H9 (cell line): ENCODE data around the gene HNMT. TPM values are rescaled to one million over a fixed set of nuclear protein-coding genes. Genes with fewer than 3 reads are reported as not detected.

Experiments used
- DNase-seq: peaks from one replicate; pipeline ENCODE4 v3.0.0-alpha.2; 2017
- H2AFZ ChIP-seq: one replicate; pipeline ENCODE4 v1.6.1; 2013; ENCODE audit warnings: mild to moderate bottlenecking, low read length, control low read depth, moderate library complexity
- H2AK5ac ChIP-seq: 2 replicates; pipeline ENCODE4 v1.6.1; 2013; ENCODE audit warnings: low read length, control low read depth, mixed read lengths; ENCODE audit not compliant: insufficient read length
- H2BK120ac ChIP-seq: one replicate; pipeline ENCODE4 v1.6.1; 2013; ENCODE audit warnings: low read depth, mild to moderate bottlenecking, low read length, control low read depth, inconsistent platforms; ENCODE audit not compliant: poor library complexity, severe bottlenecking
- H2BK12ac ChIP-seq: 2 replicates; pipeline ENCODE4 v1.6.1; 2013; ENCODE audit warnings: low read length, control low read depth, mixed read lengths, low read depth; ENCODE audit not compliant: insufficient read length
- H2BK15ac ChIP-seq: 2 replicates; pipeline ENCODE4 v1.6.1; 2013; ENCODE audit warnings: low read depth, low read length, control low read depth
- H2BK20ac ChIP-seq: one replicate; pipeline ENCODE4 v1.6.1; 2013; ENCODE audit warnings: low read depth, mild to moderate bottlenecking, low read length, control low read depth, inconsistent platforms; ENCODE audit not compliant: poor library complexity, severe bottlenecking
- H2BK5ac ChIP-seq: 2 replicates; pipeline ENCODE4 v1.6.1; 2013; ENCODE audit warnings: low read length, control low read depth, mixed read lengths; ENCODE audit not compliant: insufficient read length
- H3K14ac ChIP-seq: 2 replicates; pipeline ENCODE4 v1.6.1; 2013; ENCODE audit warnings: low read length, control low read depth; ENCODE audit not compliant: insufficient read depth
- H3K18ac ChIP-seq: 2 replicates; pipeline ENCODE4 v1.6.1; 2013; ENCODE audit warnings: low read depth, mild to moderate bottlenecking, mixed read lengths, low read length, control low read depth; ENCODE audit not compliant: insufficient read length
- H3K23ac ChIP-seq: 2 replicates; pipeline ENCODE4 v1.6.1; 2013; ENCODE audit warnings: low read length, control low read depth, mixed read lengths, low read depth; ENCODE audit not compliant: insufficient read length
- H3K23me2 ChIP-seq: 2 replicates; pipeline ENCODE4 v1.6.1; 2013; ENCODE audit warnings: low read depth, mild to moderate bottlenecking, mixed read lengths, low read length, control low read depth; ENCODE audit not compliant: insufficient read length, poor library complexity, severe bottlenecking
- H3K27ac ChIP-seq: 2 replicates; pipeline ENCODE4 v1.5.1; 2013; ENCODE audit warnings: low read length, control low read depth, mixed read lengths, low read depth; ENCODE audit not compliant: insufficient read length
- H3K27me3 ChIP-seq: 2 replicates; pipeline ENCODE4 v1.6.1; 2013; ENCODE audit warnings: low read length, control low read depth, inconsistent platforms; ENCODE audit not compliant: insufficient read depth
- H3K4ac ChIP-seq: 2 replicates; pipeline ENCODE4 v1.6.1; 2013; ENCODE audit warnings: low read depth, mild to moderate bottlenecking, control low read depth, inconsistent platforms, low read length, moderate library complexity
- H3K4me1 ChIP-seq: 2 replicates; pipeline ENCODE4 v1.6.1; 2013; ENCODE audit warnings: low read length, control low read depth, inconsistent platforms; ENCODE audit not compliant: insufficient read depth
- H3K4me2 ChIP-seq: 2 replicates; pipeline ENCODE4 v1.6.1; 2013; ENCODE audit warnings: low read length, control low read depth, mixed read lengths; ENCODE audit not compliant: insufficient read length, insufficient read depth
- H3K56ac ChIP-seq: 2 replicates; pipeline ENCODE4 v1.6.1; 2013; ENCODE audit warnings: low read depth, mild to moderate bottlenecking, mixed read lengths, low read length, control low read depth; ENCODE audit not compliant: insufficient read length
- H3K79me1 ChIP-seq: 2 replicates; pipeline ENCODE4 v1.6.1; 2013; ENCODE audit warnings: low read depth, mild to moderate bottlenecking, moderate library complexity, low read length, control low read depth, inconsistent platforms; ENCODE audit not compliant: insufficient read depth, poor library complexity, severe bottlenecking
- H3K79me2 ChIP-seq: 2 replicates; pipeline ENCODE4 v1.6.1; 2013; ENCODE audit warnings: low read length, control low read depth, inconsistent platforms; ENCODE audit not compliant: insufficient read depth
- H3K9ac ChIP-seq: 2 replicates; pipeline ENCODE4 v1.6.1; 2013; ENCODE audit warnings: low read length, control low read depth, mixed read lengths; ENCODE audit not compliant: insufficient read length; ENCODE audit errors: extremely low read depth
- H3K9me3 ChIP-seq: one replicate; pipeline ENCODE4 v1.6.1; 2013; ENCODE audit warnings: low read depth, low read length, inconsistent platforms; ENCODE audit not compliant: control insufficient read depth
- H3T11ph ChIP-seq: one replicate; pipeline ENCODE4 v1.6.1; 2013; ENCODE audit warnings: mild to moderate bottlenecking, low read length, control low read depth, inconsistent platforms
- H4K20me1 ChIP-seq: one replicate; pipeline ENCODE4 v1.6.1; 2013; ENCODE audit not compliant: control insufficient read depth, insufficient read length, insufficient read depth
- H4K5ac ChIP-seq: 2 replicates; pipeline ENCODE4 v1.6.1; 2013; ENCODE audit warnings: low read depth, mild to moderate bottlenecking, mixed read lengths, low read length, control low read depth; ENCODE audit not compliant: insufficient read length
- H4K8ac ChIP-seq: replicated peaks from 2 replicates; pipeline ENCODE4 v1.6.1; 2013; ENCODE audit warnings: low read length, control low read depth, mixed read lengths, low read depth; ENCODE audit not compliant: insufficient read length
- H4K91ac ChIP-seq: 2 replicates; pipeline ENCODE4 v1.6.1; 2013; ENCODE audit warnings: low read depth, mild to moderate bottlenecking, moderate library complexity, mixed read lengths, low read length, control low read depth; ENCODE audit not compliant: insufficient read length
- H3K27ac Mint-ChIP-seq, 3 experiments: 2 replicates in 2 of 3; 3 replicates in 1 of 3; pipeline ENCODE4 v1.8.0; 2020 to 2021; ENCODE audit warnings: mixed read lengths in 3 of 3, mild to moderate bottlenecking in 1 of 3, moderate library complexity in 1 of 3
- H3K27me3 Mint-ChIP-seq: 2 replicates; pipeline ENCODE4 v1.8.0; 2021; ENCODE audit warnings: low read depth, mild to moderate bottlenecking, moderate library complexity, mixed read lengths
- H3K36me3 Mint-ChIP-seq, 3 experiments: 2 replicates in 2 of 3; 3 replicates in 1 of 3; pipeline ENCODE4 v1.8.0; 2020 to 2021; ENCODE audit warnings: low read depth in 3 of 3, mixed read lengths in 3 of 3; ENCODE audit not compliant: insufficient read depth in 1 of 3
- H3K4me1 Mint-ChIP-seq, 2 experiments: 2 replicates each; pipeline ENCODE4 v1.8.0; 2020; ENCODE audit warnings: mixed read lengths in 2 of 2
- H3K4me3 Mint-ChIP-seq, 2 experiments: 2 replicates in 1 of 2; 3 replicates in 1 of 2; pipeline ENCODE4 v1.8.0; 2020 to 2021; ENCODE audit warnings: mild to moderate bottlenecking in 2 of 2, mixed read lengths in 2 of 2, moderate library complexity in 1 of 2
- H3K9me3 Mint-ChIP-seq, 2 experiments: 2 replicates in 1 of 2; 3 replicates in 1 of 2; pipeline ENCODE4 v1.8.0; 2020; ENCODE audit warnings: mild to moderate bottlenecking in 2 of 2, mixed read lengths in 2 of 2, moderate library complexity in 1 of 2
- CTCF ChIP-seq: fragments of 200-600 bp; sonication (generic); conservative IDR thresholded peaks from 3 replicates; pipeline ENCODE4 v1.8.0; 2021; ENCODE audit warnings: antibody characterized with exemption, mild to moderate bottlenecking
- whole genome bisulfite sequencing: extraction: QIAGEN DNeasy Blood & Tissue Kit; methylation state at CpG from one replicate; pipeline ENCODE4 v1.1.7; 2013; ENCODE audit warnings: missing lambda C conversion rate, low lambda C conversion rate, mixed read lengths; ENCODE audit not compliant: insufficient read length; ENCODE audit errors: extremely low coverage; 5-methylcytosine and 5-hydroxymethylcytosine counted together
- total RNA-seq: library from RNA; stranded (reverse); gene quantifications from 2 replicates; pipeline ENCODE4 v1.2.1, GENCODE V29; 2021

The HNMT gene
- total RNA-seq, 1 experiment from 2014 or later: 1.3 TPM

- H3K14ac ChIP-seq: no peak overlapping the region
- TF ChIP-seq CTCF: no peak
- H3K79me2 ChIP-seq: no peaks in the 10 kb centered on the region
- no peak overlapping the region for H3K4ac ChIP-seq
- no peak overlapping the region for H3T11ph ChIP-seq
- H3K56ac ChIP-seq: no peak overlapping the region
- H3K79me1 ChIP-seq: no peaks in the 10 kb centered on the region
- no peaks in the 10 kb centered on the region for H4K20me1 ChIP-seq
- H2BK120ac ChIP-seq: no peak overlapping the region
- Mint-ChIP-seq H3K36me3 (no peaks in the 10 kb centered on the region), H3K27ac (no peak overlapping the region), H3K4me1 (no peaks in the 10 kb centered on the region), H3K27me3 (no peaks in the 10 kb centered on the region), H3K4me3 (no peak overlapping the region), H3K9me3 (no peaks in the 10 kb centered on the region)
- DNase-seq: no peak
- no peak overlapping the region for H4K91ac ChIP-seq
- H2AK5ac ChIP-seq: no peak overlapping the region
- no peak overlapping the region for H3K27ac ChIP-seq
- no peaks in the 10 kb centered on the region for H3K27me3 ChIP-seq
- no peak overlapping the region for H2BK12ac ChIP-seq
- no peak overlapping the region for H3K9ac ChIP-seq
- no CpG with 5 or more reads among the region's 4 CpGs for WGBS
- H2BK15ac ChIP-seq: no peak overlapping the region
- H3K4me1 ChIP-seq: no peaks in the 10 kb centered on the region; the same call in 1 of the 2 replicates
- H3K23ac ChIP-seq: no peak overlapping the region
- no peak overlapping the region for H3K4me2 ChIP-seq
- no peaks in the 10 kb centered on the region for H3K23me2 ChIP-seq
- no peak overlapping the region for H2BK5ac ChIP-seq
- H4K8ac ChIP-seq: no peak overlapping the region
- no peak overlapping the region for H3K18ac ChIP-seq
- no peak overlapping the region for H2BK20ac ChIP-seq
- no peak overlapping the region for H4K5ac ChIP-seq
- H3K9me3 ChIP-seq: no peaks in the 10 kb centered on the region
- H2AFZ ChIP-seq: no peak overlapping the region
Measured at GRCh38 chr2:137927846-137928245, 36.4 kb upstream of the HNMT start.
